ENCODE data around the gene HIPK2.

GRCh38 chr7:139532636-139533155 is 245.1 kb downstream of the HIPK2 start:
- TF ChIP-seq CTCF (optimal IDR thresholded peaks at IDR 0.05 in 1 of 3, IDR thresholded peaks at IDR 0.05 in 1 of 3, conservative IDR thresholded peaks at IDR 0.05 in 1 of 3; ENCODE audit: extremely low read depth in 1 of 3, insufficient read depth in 2 of 3, low read length in 3 of 3) (no peak), EZH2 (IDR thresholded peaks at IDR 0.05; ENCODE audit: low read length) (no peak)
